ENCODE data around the gene CHD3.

DNA sequence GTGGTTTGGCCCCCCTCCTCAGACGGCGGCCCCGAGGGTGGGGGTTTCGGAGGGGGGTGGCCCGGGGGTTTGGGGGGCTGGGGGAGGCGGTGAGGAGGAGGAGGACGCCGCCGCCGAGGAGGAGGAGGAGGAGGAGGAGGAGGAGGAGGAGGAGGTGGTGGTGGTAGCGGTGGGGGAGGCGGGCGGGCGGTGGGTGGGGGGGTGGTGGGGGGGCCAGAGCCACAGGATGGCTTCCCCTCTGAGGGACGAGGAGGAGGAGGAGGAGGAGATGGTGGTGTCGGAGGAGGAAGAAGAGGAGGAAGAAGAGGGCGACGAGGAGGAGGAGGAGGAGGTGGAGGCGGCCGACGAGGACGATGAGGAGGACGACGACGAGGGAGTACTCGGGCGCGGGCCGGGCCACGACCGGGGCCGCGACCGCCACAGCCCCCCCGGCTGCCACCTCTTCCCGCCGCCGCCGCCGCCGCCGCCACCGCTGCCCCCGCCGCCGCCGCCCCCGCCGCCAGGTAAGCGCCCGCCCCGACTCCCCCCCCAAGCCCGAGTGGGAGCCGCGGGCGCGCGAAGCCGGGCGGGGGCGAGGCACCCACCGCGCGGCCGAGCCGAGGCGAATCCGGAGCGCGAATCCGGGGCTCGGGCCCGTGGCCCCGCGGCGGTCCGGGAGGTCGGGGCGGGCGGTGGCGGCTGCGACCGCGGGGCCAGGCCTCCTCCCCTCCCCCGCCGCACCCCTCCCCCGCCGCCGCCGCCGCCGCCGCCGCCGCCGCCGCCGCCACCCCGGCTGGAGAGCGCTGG, 3.8 kb upstream of the CHD3 start:
- no peak for TF ChIP-seq YY1 (IDR thresholded peaks at IDR 0.05; ENCODE audit: low read depth)
- no peak for TF ChIP-seq RAD21 (IDR thresholded peaks at IDR 0.05; ENCODE audit: low read depth)
- TF ChIP-seq ZBTB7A (IDR thresholded peaks at IDR 0.05; ENCODE audit: low read depth): 0 out of 2 replicates have a peak, but pooled peaks have one; percentile 0
- TF ChIP-seq EP300 (IDR thresholded peaks at IDR 0.05; ENCODE audit: borderline replicate concordance): no peak
- TF ChIP-seq CEBPB (IDR thresholded peaks at IDR 0.05): no peak
- TF ChIP-seq NFIC (IDR thresholded peaks at IDR 0.05): no peak
- no peak for TF ChIP-seq MAX (IDR thresholded peaks at IDR 0.05)
- TF ChIP-seq, protein P1, sequence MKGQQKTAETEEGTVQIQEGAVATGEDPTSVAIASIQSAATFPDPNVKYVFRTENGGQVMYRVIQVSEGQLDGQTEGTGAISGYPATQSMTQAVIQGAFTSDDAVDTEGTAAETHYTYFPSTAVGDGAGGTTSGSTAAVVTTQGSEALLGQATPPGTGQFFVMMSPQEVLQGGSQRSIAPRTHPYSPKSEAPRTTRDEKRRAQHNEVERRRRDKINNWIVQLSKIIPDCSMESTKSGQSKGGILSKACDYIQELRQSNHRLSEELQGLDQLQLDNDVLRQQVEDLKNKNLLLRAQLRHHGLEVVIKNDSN (IDR thresholded peaks at IDR 0.05): no peak
- TF ChIP-seq TEAD4 (IDR thresholded peaks at IDR 0.05): no peak
- no peak for TF ChIP-seq FOXM1 (IDR thresholded peaks at IDR 0.05; ENCODE audit: borderline replicate concordance, low read depth)
- no peak for TF ChIP-seq TCF12 (IDR thresholded peaks at IDR 0.05; ENCODE audit: low read depth)
- no peak for TF ChIP-seq CREB1 (IDR thresholded peaks at IDR 0.05; ENCODE audit: low read depth)
